Testis (tissue), 2 donors: ENCODE results near the gene IRX2.

Source experiments
- CTCF ChIP-seq, 3 experiments: fragments of 450-650 bp in 2 of 3; fragments of 200-600 bp in 1 of 3; sonication (generic) in 1 of 3; IDR thresholded peaks; one replicate each; pipeline ENCODE4 v1.5.1; 2016 to 2019; ENCODE audit warnings: antibody characterized with exemption in 3 of 3, mild to moderate bottlenecking in 2 of 3, moderate library complexity in 1 of 3
- POLR2A ChIP-seq: fragments of 450-650 bp; IDR thresholded peaks from one replicate; pipeline ENCODE4 v1.6.1; 2017; ENCODE audit warnings: antibody characterized with exemption, mild to moderate bottlenecking, moderate library complexity

DNA sequence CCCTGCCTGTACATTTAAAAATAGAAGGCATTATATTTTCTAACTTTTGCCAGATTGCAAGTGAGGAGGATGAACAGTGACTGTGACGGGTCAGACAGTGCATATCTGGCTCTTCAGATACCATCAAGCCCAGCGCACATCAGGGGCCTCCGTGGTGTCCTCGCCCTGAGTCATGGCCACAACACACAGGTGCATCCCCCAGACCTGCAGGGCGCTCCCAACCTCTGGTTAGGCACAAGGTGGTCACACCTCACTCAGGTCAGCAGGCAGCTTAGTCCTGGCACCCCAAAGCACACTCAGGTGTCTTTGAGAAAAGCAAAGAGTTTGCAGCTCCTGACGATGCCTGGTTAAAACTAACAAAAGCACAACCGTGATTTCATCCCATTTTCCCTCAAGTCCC, 28.6 kb downstream of the IRX2 start:
- no peak for TF ChIP-seq CTCF (IDR thresholded peaks at IDR 0.05)
- TF ChIP-seq POLR2A = no peak
